NCI-H2081 treated with DMSO at 0.1 percent for 48 hours (cell line): Measurements from ENCODE around the gene DHH.
"Not testable (repeated sequence)": the region's sequence is repeated elsewhere in the genome, so short reads cannot be mapped to it uniquely, and the experiment has no call there.

ENCODE experiments used
- DNase-seq: peaks from one replicate; lab custom pipeline; 2025; lab: John Stamatoyannopoulos, UW

Gene DHH

DNA sequence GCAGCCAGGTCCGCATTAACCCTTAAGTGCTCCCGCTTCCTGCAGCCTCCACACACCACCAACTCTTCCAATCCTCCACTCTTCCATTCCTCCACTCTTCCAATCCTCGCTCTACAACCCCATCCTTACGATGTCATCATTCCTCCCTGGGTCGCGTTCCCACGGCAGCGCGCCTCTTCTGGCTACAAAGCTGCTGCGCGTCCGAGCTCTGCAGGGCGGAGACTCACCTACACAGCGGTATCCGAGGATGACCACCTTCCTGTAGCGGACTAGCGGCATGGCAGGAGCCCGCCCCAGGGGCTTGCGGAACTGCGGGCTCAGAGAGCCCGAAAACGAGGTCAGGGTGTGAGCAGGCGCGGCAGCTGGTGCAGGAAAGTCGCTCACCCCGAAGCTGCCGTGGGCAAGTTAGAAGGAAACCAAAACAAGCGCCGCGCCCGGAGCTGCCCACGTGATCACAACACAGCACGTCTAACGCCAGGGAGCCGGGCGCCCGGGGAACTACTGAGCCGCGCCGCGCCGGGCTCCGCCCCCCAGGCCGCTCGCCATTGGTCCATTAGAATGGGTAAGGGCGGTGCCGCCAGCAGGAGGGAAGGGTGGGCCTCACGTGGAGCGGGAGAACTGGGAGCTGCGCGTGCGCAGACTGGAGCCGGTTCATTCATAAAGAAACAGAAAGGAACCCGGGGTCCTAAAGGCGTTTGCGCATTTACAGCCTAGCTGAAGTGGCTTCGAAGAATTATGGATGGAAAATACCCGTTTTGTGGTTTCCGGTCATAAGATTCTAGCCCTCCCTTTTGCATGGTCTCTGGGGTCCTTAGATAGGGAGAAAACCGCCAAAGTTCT, 24.9 kb downstream of the DHH start, which contains the start of gene RHEBL1:
Gene RHEBL1 (minus strand): TSS at position 473 of the 840 bp plus-strand sequence. CDS start 194 bp downstream, at position 279.
- DNase-seq, result peak; percentile 91

DNA sequence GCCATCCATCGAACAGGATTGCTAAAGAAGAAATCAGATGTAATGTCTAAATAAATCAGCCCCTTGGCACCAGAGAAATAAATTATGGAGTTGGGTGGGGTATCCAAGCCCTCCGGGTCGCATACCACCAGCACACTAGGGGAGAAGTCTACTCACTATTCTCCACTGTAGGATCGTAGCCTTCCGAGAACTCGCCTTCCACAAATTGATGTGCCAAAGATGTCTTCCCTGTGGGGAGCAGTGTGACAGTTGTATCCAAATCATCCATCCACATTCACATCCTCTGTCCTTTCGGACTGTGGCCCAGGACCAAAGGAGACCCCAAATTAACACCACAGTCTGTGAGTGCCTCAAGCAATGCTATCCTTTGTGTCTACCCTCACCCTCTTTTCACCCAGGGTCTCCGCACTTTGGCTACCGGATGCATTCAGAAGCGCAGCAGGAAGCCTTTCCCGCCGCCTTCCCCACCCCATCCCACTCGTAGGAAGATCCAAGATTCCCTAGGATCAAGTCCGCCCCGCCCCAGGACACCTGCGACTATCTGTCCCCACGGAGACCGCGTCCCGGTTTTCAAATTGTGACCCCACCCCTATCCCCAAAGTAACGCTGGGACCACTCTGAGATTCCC, 25.6 kb downstream of the DHH start:
- no peak for DNase-seq

DNA sequence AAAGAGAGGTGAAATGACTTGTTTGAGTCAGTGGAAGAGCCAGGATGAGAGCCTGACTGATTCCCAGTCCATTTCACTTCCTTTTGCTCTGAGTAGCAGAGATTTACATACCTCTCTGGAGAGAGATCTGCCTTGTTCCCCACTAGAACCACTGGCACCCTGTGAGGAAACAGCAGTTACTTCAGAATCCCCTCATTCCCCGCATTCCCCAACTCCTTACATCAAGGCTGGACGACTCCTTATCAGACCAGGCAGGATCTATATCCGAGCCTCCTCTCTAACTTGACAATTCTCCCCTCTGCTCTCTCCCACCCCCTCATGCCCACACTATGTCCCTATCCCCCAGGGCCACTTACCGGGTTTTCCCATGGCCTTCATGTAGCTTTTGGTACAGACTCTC, 28.5 kb downstream of the DHH start:
- DNase-seq, result no peak

DNA sequence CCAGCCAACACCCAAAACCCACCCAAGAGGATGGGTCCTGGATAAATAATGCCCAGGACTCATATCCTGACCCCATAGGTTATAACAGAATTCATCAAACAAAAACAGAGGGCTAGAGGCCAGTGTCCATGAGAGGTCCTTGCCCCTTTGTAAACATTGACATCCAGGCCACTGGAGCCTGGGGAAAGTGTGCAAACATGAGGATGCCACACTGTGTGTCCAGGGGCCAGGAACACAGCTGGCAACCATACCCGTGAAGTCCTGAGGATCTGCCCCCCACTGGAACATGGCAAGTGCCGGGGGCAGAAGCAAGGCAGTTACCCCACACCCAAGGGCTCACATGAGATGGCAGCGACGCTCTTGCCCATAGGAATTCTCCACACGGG, 29.8 kb downstream of the DHH start:
- no peak for DNase-seq

DNA sequence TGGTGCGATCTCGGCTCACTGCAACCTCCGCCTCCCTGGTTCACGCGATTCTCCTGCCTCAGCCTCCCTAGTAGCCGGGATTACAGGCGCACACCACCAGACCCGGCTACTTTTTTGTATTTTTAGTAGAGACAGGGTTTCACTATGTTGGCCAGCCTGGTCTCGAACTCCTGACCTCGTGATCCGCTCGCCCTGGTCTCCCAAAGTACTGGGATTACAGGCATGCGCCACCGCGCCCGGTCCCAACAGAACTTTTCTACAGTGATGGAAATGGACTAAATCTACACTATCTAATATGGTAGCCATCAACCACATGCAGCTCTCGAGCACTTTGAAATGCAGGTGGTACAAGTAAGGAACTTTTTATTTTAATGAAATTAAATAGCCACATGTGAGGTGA, 32.7 kb downstream of the DHH start:
- DNase-seq, result not testable (repeated sequence)

DNA sequence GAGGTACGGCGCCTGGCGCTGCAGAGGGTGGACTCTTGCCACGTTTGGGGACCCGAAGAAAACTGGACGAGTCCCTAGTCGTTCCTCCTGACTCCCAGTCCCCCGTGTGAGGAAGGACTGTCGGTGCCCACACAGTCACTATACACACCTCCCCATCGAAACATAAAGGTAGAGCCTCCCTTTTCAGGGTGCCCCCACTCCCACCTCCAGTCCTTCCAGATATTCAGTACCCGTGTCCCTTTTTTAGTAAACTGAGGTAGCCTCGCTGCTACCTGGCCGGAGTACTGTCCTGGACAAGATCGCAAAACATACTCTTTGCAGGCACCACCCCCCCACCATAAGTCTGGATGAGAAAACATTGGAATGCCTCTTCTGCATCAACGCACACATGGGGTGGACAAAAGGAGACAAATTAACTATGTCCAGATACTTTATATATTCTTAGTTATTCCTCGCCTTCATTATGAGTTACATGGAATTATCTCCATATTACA, 33.4 kb downstream of the DHH start:
- no peak for DNase-seq

DNA sequence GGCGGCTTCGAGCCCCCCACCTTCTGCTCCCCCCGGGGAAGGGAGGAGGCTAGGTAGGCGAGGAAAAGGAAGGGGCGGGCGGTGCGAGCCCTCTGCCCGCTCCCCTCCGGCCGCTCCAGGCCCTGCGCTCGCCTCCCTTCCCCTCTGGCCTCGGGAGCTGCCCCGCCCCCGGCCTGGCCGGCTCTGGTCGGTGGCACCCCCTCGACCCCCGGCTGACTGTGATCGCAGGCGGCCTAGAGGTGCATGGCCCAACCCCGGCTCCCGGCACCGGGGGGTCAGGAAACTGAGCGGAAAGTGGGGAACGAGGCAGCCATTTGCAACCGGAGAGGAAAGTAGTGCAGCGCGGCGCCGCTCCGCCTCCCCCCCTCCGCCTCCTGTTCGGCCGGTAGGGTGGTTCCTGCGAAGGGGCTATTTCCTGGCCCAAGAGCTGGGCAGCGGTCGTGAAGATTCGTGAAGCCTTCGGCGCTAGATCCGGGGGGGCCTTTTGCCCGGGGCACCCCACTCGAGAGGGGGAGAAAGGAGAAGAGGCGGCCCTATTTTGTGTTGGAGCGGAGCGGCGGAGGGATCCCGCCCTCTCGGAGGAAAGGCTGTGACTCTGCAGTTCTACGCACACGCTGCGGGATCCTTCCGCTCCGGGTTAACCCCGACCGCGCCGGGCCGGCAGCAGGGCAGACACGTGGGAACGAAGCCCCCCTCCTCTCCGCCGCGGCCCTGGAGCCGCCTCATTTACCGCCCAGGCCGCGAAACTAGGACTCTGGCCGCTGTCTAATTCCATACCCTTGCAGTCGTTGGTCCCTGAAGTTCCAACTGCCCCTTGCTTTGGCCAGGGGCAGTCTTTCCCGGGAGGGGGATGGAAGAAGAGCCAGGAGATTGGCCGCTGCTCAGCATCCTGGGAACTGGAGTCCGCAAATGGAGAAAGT, 34.1 kb downstream of the DHH start, which contains the start of gene KMT2D:
Gene KMT2D (minus strand): TSS at position 558 of the 920 bp plus-strand sequence. CDS start 5,470 bp downstream, outside the sequence.
- peak; percentile 71 for DNase-seq

DNA sequence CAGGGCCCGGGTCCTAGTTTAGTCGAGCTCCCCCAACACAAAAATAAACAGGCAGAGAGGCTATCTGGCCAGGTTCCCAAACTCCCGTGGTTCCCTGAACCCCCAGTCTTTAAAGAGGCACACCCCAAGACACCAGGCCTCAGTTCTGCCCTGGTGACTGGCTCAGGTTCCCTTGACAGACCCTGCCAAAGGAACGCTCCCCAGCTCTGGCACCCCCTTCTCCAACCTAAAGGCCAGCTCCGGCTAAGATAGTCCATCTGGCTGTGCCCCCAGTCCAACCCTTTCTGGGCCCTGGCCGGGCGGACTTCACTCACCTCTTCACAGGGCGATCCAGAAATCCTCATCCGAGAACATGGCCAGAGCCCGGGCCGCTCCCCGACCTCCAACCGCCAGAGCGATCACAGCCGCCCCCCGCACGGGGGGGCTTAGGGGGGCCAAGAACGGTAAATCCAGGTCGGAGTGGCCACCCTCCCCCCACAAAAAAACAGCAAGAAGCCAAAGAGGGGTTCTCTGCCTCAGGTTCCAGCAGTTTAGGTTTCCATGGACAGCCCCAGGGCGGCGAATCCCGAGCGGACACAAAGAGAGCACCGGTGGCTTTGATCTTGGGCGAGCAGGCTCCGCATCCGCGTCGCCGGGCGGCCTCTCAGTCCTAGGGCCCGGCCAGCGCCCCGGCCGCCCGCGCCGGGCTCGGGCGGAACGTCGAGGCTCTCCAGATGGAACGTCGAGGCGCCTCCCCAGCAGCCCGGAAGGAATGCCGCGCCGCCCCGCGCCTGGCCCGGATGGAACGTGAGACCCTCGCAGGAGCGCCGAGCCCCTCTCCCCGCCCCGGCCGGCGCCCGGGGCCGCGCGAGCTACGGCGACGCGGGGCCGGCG, 35.1 kb downstream of the DHH start:
- no peak for DNase-seq

DNA sequence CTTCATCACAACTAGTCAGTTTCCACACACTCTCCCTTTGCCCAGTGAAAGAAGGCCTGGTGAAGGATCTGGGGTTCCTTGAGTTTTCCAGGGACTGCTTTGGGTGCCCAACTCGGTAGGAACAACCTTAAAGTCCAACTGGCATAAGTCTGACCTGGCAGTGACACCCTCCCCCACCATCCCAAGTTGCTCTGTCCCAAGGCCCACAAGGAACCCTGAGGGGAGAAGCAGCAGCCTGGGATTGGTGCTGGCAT, 35.6 kb downstream of the DHH start:
- no peak for DNase-seq

DNA sequence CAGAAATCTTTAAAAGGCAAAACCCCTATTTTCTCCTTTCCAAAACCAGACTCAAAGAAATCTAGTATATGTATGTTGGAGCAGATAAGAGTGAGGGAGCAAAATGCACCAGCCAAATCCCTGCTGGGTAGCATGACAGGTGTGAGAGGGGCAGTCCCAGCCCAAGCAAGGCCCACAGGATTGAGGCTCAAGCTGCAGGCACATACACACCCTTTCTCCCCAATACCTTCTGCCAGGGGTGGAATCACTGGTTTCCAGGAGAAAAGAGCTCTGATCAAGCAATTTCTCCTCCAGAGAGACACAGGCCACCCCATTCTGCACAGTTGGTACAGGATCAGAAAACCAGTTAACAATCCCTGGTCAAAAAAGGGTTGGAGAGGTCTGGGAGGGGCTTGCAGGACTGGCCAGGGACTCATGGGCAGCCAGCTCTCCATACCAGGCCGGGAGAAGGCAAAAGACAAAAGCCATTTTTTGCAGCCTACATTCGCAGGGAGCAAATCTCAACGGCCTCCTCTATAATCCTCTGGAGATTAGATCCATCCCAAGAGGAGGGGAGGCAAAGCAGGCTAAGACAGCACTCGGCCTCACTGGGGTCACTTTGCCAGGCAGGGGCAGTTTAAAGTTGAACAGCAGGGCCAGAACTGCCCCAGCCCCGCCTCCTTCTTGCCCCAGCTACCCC, 36.1 kb downstream of the DHH start:
- DNase-seq, result no peak

DNA sequence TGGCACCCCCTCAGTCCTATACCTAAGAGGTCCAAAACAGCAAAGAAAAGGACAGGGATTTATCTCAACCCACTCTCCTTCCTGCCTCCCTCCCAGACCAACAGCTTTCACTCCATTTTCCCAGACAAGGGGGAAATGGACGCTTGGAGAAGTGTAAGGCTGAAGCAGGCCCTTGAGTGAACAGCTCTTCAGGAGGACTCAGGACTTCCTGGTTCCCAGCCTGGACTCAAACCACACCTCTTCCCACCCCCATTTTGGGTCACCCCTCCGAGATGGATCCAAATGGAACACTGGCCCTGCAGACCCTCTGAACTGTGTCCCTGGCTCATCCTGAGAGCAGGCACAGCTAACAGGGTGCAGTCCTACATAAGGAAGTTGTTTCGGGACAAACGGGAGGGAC, 36.7 kb downstream of the DHH start:
- no peak for DNase-seq

DNA sequence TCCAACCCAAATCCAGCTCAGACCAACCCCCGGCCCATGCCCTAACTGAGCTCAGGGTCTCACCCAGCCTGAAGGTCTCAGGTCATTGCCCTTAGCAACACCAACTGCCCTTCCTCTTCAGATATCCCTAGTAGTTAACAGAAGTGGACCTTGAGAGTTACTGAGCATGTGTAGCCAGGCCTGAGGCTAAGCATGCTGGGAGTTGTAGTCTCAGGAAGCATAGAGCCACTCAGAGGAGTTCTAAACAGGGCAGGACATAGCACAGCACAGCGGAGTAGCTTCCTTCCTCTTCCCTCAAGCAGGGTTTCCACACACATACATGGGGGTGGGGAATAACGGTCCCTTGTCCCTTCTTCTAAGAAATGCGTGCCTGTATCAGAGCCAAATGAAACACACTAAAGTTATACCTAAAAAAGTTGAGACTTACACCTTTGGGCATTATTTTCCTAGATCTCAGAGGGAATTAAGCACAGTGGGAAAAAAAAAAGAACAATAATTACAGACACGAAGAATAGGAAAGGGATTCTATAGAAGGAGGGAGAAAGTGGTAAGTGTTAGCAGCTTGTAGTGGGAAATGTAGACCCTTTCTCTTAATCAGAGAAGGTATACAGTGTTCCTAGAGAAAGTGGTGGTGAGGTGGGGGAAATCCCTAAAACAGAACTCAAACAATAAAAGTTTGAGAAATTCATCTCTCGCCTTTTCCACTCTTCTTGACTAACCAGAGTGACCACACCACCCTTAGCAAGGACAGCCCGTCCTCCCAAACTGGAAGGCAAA, 38.4 kb downstream of the DHH start:
- no peak for DNase-seq

DNA sequence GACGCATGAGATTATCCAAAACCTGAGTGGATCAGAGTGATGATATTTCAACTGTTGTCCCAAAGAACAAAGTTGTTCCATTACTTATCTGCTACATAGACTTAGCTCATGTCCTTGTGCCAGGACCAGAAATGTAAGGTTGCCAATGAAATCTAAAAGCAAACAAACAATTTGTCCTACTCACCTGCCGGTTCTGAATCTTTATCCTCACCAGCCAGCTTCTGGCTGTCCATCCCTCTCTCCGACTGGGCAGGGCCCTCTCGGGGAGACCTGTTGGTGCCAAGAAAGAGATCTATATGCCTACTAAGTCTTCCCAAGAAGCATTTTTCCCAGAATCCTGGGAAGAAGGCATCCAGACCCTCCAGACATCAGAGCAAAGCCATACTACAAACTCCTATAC, 39.5 kb downstream of the DHH start:
- no peak for DNase-seq

DNA sequence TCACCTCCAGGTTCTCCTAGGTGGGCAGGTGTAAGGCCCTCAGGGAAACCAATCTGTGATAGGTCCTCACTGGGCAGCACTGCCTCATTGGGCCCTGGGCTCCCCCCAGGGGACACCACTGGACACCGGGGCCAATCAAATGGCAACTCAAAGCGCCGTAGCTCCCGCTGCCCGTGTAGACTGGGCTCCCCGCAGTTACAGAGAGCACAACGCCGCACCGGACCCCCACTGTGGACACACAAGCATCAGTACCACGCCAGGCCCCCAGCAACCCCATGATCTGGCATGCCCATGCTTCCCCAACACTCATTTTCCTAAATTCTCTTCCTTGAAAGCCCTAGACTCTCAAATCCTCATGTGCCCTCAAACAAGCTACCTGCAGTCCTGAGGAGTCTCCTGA, 40.1 kb downstream of the DHH start:
- DNase-seq, result no peak

DNA sequence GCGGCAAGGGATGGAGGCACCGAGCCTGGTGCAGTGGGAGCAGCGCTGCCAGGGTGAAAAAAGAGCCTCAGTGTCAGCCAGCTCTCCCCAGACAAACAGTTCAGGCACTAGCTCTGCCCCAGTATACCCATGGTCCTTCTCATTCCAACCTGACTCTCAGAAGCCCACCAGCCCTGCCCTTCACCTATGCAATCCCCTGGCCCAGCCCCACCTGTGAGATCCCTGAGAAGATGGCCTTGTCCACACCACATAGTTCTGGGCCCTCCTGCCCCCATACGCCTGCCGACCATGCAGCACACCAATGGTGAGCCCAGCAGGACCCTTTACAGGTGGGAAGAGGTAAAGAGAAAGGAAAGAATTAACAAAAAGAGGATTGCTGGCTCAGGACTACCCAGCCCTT, 40.5 kb downstream of the DHH start:
- no peak for DNase-seq

DNA sequence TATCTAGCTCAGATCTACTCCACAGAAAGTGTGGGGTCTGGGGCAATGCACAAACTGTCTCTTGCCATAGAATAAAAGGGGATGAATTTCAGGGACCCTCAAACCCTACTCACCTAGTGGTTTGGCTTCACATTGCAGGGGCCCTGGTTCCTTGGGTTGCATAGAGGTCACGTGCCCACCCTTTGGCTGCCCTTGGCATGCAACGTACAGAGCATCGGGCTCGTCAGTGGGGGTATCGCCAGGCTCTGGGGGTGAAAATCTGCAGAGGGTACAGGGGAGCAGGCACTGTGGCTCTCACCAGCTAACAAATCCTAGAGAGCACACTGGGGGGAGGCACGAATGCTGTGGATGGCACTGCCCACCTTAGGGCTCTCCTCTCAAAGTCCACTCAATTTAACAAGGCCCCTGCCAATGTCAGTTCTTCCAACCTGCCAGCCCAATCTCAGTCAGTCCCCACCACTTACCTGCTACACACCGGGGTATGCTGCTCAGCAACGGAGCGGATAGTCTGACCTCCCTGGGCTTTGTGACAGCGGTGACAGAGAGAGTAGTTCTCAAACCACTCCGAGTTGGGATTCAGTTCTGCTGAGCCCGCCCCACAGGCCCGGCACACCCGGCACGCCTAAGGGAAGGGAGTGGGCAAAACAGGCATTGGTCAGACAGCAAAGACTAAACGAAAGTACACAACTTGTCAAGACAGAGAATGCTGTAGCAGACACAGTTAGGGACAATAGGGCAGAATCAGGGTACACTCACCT, 42.0 kb downstream of the DHH start:
- DNase-seq, result no peak

DNA sequence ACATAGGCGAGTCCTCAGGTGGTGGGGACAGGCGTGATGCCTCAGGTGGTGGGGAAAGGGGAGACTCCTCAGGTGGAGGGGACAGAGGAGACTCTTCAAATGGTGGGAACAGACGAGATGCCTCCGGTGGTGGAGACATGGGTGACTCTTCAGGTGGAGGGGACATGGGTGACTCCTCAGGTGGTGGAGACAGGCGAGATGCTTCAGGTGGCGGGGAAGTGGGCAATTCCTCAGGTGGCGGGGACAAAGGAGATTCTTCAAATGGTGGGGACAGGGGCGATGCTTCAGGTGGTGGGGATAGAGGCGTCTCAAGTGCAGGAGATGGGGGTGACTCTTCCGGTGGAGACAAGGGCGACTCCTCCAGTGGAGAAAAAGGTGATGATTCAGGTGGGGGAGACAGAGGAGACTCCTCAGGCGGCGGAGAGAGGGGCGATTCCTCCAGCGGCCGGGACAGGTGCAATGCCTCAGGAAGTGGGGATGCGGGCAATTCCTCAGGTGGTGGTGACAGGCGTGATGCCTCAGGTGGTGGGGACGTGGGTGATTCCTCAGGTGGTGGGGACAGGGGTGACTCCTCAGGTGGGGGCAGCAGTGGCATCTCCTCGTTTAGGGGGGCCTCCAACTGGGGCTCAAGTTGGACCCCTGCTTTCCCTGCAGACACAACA, 42.7 kb downstream of the DHH start:
- DNase-seq, result no peak

DNA sequence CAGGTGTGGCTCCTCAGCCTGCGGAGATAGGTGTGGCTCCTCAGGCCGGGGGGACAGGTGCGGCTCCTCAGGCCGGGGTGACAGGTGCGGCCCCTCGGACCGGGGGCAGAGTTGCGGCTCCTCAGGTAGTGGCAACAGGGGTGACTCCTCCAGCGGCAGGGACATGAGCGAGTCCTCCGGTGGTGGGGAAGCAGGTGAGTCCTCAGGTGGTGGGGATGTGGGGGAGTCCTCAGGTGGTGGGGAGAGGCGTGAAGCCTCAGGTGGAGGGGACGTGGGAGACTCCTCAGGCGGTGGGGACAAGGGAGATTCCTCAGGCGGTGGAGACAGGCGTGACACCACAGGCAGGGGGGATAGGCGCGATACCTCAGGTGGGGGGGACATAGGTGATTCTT, 43.2 kb downstream of the DHH start:
- no peak for DNase-seq
